Umbilical cord (tissue), 2 donors: ENCODE data around the gene PSMA7. TPM values are rescaled to one million over a fixed set of nuclear protein-coding genes. Genes with fewer than 3 reads are reported as not detected.

Experiments used
- DNase-seq: peaks from one replicate; pipeline ENCODE4 v3.0.0-alpha.2; 2015; ENCODE audit warnings: low spot score
- total RNA-seq: library from RNA; depleted of rRNA; stranded (reverse); fragments of >200 nt; gene quantifications from one replicate; pipeline ENCODE4 v1.2.3, GENCODE V29; 2014; ENCODE audit warnings: low replicate concordance; ENCODE audit not compliant: insufficient read depth

PSMA7 gene
- total RNA-seq, 1 donor from 2014 or later, result 166 TPM

DNA sequence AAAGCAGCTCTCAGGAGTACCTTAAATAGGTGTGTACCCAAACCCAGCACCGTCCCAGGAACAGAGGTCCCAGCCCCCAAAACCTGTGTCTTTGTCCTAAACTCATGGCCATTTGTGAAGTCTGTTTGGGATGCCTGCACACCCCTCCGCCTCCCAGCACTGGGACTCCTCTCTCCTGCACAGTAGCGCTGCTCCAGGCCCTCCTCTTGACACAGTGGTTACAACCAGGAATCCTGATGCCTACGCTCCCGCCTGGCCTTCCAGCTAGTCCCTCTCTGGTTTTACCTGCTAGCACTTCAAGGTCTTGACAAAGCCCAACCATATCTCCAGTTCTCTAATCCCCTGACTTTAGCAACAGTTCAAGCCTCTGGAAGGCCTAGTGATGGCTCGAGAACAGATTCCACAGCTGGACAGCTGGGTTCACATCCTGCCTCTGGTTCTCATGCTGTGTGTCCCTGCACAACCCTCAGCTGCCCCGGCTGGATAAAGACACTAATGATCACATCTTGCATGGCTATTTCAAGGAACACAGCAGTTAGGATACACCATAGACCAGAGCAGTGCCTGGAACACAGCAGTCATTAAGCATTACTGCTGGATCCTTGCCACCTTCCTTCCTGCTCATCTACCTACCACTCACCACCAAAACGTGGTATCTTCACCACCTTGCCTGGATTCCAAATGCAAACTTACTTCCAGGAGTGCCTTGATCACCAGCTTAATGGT lies 5.6 kb downstream of the PSMA7 start:
- DNase-seq, result no peak

GRCh38 chr20:62137092-62137384 lies 6.2 kb downstream of the PSMA7 start:
- no peak for DNase-seq

DNA sequence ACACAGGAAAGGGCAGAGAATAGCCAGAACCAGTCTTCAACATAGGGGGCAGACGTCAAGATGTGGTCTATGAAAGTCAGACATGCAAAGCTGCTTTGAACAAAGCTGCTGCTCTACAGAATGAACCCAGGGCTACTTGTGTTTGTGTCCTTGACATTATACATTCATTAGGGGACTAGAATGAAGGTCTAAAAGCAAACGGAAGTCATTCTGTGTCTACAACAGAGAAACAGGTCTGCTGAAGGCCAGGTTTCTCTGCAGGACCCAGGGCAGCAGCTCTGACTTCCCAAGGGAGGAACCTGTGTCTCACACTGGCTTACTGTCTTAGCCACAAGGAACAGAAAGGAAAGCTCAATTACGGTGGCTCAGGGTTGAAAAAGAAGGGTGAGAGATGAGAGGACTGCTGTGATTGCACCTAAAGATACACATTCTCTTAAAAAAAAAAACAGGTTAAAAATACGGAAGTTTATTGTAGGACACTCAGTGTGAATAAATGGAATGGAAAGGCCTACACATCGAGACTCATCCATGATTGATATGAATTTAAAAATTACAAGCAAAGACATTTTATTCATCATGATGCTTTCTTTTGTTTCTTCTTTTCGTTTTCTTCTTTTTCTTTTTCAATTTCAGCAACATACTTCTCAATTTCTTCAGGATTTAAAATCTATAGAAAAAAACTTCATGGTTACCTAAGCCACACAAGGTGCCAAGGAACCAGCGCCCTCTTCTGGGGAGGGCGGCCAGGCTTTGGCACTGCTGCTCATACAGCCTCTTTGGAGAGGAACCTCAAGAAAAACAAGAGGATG lies 6.7 kb downstream of the PSMA7 start:
- peak; percentile 61 for DNase-seq

DNA sequence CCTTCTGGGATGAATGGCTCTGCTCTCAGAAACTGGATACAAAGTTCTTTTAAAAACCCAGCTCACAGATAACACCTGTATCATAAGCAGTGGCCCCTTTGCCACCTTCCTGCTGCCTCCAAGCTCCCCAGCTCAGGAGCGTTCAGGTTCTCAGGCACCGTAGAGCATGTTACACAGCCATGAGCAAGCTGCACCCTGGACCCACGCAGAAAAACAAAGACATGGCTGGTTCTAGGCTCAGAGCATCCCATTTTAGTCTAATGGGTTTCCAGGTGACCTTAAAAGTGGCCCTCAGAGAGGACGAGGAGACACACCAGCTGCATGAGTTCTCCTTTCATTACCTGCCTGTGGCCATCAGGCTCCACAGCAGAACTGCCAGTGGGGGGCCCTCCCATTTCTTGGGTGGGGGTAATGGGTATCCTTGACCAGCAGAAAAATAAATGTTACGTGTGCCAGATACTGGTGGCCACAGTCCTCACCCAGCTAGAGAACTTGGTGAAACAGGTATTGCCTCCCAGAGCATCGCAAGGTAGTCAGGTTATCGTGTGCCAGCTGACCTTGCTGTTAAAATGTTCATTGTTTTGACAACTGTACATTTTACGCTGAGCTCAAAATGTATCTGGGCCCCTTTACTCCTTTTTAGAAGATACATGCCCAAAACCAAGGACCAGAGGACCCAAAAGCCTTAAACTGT lies 7.5 kb downstream of the PSMA7 start:
- DNase-seq, result no peak

DNA sequence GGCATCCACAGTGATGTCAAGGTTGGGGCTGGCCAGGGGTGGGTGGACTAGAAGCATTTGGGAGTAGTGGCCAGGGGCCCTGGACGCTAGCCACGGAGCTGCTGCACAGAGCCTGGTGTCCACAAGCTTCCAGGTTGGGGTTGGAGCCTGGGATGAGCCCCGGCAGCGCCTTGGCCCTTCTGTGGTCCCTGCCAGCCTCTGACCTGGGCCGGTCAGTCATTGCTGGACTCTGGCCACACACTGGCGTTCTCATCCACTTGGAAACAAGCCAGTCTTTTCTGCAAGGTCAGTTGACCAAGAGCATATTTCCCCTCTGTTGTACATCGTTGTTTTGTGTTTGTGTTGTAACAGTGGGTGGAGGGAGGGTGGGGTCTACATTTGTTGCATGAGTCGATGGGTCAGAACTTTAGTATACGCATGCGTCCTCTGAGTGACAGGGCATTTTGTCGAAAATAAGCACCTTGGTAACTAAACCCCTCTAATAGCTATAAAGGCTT lies 8.4 kb downstream of the PSMA7 start:
- DNase-seq, result no peak

DNA sequence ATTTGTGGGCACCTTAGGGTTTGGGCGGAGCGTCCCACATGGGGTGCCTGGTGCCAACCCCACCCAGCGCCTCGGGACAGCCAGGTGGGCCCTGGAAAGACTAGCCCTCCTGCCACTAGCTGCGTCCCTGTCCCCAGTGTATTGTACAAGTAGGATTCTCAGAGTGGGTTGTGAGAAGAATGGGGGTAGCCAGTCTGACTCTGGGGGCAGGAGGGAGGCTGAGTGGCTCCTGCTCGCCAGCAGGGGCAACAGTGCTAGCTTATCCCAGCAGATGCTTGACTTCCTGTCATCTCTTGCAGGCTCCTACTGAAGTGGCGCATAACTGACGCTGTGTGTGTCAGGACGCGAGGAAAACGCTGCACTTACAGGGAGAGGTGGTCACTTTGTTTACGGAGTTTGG lies 9.3 kb downstream of the PSMA7 start:
- no peak for DNase-seq

DNA sequence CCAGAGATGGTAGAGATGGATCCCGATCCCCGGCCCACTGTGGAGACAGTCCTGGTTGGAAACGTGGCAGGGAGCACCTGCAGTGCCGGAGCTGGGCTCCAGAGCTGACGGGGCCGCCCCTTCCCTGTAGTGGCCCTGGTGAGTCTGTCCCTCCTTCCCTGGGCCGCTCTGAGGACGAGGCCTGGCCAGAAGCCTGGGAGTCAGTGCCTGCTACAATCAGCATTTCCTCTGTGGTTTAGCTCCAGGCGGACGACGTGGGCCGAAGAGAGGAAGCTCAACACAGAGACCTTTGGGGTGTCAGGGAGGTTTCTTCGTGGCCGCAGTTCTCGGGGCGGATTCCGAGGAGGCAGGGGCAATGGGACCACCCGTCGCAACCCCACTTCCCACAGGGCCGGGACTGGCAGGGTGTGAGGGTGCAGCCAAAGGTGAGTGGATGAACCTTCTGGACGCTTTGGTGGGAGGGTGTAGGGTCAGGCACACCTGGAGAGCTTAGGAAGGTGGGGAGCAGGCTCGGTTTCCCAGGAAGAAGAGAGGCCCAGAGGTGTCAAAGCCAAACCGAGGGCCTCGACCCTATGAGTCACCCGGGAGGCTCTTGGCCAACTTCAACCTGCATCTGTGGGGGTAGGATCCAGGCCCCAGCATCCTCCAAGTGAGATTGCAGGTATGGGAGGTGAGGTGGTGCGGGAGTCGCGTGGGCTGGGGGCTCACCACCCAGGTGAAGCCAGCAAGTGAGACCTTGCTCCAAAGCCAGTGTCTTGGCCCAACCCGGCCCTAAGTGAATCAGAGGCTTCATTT lies 9.9 kb downstream of the PSMA7 start:
- no peak for DNase-seq

GRCh38 chr20:62132421-62132820 lies 10.8 kb downstream of the PSMA7 start:
- no peak for DNase-seq

DNA sequence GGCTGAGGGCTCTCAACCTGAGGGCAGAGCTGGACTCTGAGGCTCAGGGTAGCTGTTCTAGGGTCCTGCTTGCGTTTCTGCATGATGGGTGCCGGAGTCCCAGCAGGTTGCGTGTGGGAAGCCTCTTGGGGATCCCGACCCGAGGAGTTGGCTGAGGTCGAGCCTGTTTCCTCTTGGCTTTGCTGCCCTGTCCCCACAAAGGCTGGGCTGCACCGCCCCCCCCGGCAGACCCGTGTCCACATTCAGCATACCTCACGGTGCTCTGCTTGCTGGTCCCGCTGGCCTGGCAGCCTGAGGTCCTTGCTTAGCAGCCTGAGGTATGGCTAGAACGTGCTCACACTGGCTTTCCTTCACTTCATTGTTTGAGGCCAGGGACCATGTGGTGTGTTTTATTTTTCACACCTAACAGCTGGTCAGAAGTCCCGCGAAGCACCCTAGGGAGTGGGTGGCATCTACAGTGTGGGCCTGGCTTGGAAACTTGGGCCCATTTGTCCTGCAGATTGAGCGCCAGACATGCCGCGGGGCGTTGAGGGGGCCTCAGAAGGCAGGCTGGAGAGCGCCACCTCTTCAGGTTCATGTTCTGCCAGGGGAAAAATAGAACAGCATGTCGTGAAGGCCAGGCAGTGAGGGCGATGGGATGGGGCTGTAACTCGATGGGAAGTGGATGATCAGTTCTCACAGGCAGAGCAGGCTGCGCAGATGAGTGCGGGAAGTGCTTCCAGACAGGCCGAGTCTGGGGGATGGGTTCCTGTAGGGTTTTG lies 11.5 kb downstream of the PSMA7 start:
- DNase-seq, result no peak

DNA sequence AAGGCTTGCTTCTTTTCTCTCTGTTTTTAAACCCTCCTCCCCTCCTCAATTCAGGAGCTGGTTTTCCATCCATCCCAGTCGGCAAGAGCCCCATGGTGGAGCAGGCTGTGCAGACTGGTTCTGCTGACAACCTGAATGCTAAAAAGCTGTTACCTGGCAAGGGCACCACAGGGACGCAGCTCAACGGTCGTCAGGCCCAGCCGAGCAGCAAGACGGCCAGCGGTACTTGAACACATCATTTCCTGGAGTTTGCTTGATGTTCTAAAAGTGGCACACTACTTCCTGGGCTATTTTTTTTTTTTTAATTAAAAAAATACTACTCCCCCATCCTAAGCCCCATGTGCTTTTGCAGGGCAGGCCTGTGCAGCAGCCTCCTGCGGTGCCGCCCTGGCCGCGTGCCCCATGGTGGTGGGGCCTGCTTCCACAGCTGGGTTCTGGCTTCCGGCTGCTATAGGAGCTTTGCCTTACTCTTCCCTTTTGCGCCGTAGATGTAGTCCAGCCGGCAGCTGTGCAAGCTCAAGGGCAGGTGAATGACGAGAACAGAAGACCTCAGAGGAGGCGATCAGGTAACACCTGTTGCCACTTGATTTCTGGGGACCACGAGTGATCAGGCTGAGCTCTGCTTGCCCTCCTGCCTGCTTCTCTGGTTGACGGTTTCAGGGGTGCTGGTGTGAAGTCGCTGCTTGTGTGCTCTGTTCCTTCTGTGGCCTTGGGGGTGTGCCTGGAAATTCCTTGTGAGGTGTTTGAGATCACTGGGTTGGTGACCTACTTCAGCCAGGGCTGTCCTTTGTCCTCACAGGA lies 13.3 kb downstream of the PSMA7 start:
- DNase-seq, result no peak

DNA sequence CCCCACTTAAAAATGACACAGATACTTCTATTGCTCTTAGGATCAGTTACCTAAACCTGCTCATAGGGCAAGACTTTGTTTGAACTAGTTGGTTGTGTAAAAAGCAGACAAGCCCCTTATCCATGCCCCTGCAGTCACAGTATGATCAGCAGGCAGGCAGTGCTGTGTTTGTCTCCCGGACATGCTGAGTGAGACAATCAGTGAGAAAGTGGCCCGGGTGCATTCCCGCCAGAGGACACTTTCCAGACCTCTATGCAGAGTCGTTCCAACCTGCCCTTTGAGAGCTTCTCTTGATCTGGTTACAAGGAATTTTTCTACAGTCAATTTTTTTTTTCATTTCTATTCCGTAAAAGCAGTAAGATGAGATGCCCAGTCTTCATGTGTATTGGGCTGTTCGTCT lies 14.7 kb downstream of the PSMA7 start:
- DNase-seq, result peak; percentile 76

- no peak for DNase-seq
These were observed 15.4 kb downstream of the PSMA7 start for GRCh38 chr20:62127799-62128198.

- no peak for DNase-seq
These were observed 17.1 kb downstream of the PSMA7 start for GRCh38 chr20:62126141-62126540.

- peak; percentile 38 for DNase-seq
These were observed 19.6 kb downstream of the PSMA7 start for GRCh38 chr20:62123450-62124118.

DNA sequence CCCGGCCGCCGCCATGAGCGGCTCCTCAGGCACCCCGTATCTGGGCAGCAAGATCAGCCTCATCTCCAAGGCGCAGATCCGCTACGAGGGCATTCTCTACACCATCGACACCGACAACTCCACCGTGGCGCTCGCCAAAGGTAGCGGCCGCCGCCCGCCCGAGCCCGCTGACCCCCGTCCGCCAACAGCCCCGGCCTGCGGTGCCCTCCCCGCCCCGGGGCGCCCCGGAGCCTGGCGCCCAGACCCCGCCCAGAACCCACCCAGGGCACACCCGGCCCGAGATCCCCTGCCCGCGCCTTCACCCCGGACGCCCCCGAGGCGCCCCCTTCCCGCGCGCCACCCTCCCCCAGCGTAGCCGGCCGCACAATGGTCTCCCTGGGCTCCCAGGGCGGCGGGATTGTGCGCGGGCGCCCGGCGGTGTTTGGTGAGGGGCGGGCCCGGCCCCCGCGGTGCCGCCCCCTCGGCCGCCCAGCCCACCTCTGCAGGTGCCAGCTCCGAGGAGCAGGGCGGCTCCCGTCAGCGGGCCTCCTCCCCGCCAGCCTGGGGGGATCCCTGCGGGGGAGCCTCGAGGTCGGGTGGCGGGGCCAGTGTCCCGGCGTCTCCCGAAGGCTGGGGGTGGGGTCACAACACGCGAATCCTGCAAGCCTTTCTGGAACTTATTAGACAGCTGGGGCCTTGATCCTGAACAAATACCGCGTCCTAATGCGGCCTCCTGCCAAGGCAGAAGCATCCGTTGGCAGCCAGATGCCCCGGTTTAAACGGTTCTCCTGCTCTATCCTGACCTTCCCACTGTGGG lies 20.3 kb downstream of the PSMA7 start:
- peak; percentile 63 for DNase-seq

DNA sequence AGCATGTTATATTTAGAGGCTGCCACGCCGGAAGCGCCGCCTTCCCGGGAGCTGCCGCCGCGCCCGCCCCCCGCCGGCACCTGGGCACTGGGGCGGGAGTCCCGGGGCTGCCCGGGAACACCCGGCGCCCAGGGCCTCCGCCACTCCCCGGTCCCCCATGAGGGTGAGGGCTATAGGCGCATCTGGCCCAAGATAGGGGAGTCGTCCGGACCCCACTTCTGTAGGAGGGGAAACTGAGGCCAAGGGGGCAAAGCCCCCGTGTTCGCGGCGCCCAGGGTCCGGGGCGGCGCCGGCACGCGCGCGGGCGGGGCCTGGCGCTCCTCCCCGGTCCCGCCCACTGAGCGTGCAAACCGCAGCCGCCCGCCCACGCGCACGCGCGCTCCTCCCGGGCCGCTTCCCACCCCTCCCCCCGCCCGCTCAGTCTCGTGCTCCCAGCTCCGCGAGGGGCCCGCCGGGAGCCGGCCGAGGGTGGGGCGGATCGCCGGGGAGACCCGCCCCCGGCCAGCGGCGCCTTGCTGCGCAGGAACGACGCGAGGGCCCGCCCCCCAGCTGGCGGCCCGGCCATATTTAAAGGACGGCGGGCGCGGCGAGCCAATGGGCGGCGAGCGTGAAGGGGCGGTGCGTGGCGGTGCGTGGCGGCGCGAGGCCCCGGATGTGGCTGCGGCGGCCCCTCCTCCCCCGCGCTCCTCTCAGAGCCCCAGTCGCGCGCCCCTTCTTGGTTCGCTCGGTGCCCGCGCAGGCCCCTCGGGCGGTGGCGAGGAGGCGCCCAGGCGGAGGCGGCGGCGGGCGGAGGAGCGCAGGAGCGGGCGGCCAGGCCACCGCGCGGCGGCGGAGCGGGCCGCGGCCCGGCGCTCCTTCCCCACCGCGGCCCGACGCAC lies 21.2 kb downstream of the PSMA7 start, which contains the start of gene LSM14B:
LSM14B (plus strand) TSS at position 700 of the 878 bp plus-strand sequence. CDS start 192 bp downstream, outside the sequence.
- DNase-seq, result peak; percentile 99

- DNase-seq, result no peak
These were observed 22.0 kb downstream of the PSMA7 start for GRCh38 chr20:62120990-62121775.
